B cell (primary cell): ENCODE measurements around the gene KDM5A.

Experiments
- CTCF ChIP-seq: fragments of 200-600 bp; IDR thresholded peaks from one replicate; pipeline ENCODE4 v1.8.0; 2022; ENCODE audit warnings: antibody characterized with exemption, mild to moderate bottlenecking
- EZH2 ChIP-seq: IDR thresholded peaks from 2 replicates; pipeline ENCODE4 v1.6.1; 2012; ENCODE audit warnings: borderline replicate concordance, low read depth, mild to moderate bottlenecking, moderate library complexity, low read length; ENCODE audit not compliant: insufficient read depth, poor library complexity, severe bottlenecking

DNA sequence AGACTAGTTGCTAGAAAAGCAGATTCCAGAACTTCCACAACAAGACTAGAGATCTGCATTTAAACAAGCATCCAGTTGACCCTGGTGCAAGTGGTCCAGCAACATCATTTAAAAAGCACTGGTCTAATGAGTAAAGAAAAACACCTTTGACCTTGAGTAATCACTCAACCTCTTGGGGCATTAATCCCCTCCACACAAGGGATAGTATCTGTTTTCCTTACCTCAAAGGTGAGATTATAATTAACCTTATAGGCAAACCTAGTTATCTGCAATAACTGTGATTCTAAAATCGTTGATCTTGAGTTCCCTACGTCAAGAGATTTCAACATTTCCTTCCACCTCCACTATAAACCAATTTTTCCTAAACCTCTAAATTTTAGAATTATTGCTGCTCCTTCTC lies 1.1 kb downstream of the KDM5A start:
- TF ChIP-seq CTCF (no peak), EZH2 (no peak)
